ENCODE results near the gene CKLF. TPM values are rescaled to one million over a fixed set of nuclear protein-coding genes. Genes with fewer than 3 reads are reported as not detected.
A peak's percentile ranks its signal among the peaks of the same experiment; 100 is the strongest.

Gene CKLF
- total RNA-seq, 1 experiment from 2014 or later: 21.0 TPM

GRCh38 chr16:66549284-66550131, 2.9 kb upstream of the CKLF start, which contains the start of gene TK2 (continued):
- TF ChIP-seq AR (CRISPR knock-in tag; IDR thresholded peaks at IDR 0.05): no peak
- no peak for TF ChIP-seq MXD4 (CRISPR knock-in tag; IDR thresholded peaks at IDR 0.05; ENCODE audit: borderline replicate concordance)
- TF ChIP-seq NFYB (CRISPR knock-in tag; conservative IDR thresholded peaks at IDR 0.05; ENCODE audit: low read depth): no peak
- no peak for TF ChIP-seq ZNF396 (CRISPR knock-in tag; IDR thresholded peaks at IDR 0.05; ENCODE audit: borderline replicate concordance)
- no peak for TF ChIP-seq CDX4 (CRISPR knock-in tag; IDR thresholded peaks at IDR 0.05; ENCODE audit: borderline replicate concordance)
- no peak for TF ChIP-seq ZSCAN18 (CRISPR knock-in tag; IDR thresholded peaks at IDR 0.05)
- TF ChIP-seq CREB1 (CRISPR knock-in tag; IDR thresholded peaks at IDR 0.05): no peak
- no peak for TF ChIP-seq ZMAT4 (CRISPR knock-in tag; IDR thresholded peaks at IDR 0.05)
- TF ChIP-seq PRRX2 (CRISPR knock-in tag; IDR thresholded peaks at IDR 0.05): no peak
- TF ChIP-seq MAX (CRISPR knock-in tag; IDR thresholded peaks at IDR 0.05): peak; percentile 42; the same call in 1 of the 2 replicates
- TF ChIP-seq ESRRA (CRISPR knock-in tag; IDR thresholded peaks at IDR 0.05; ENCODE audit: borderline replicate concordance): no peak
- TF ChIP-seq E2F1 (CRISPR knock-in tag; IDR thresholded peaks at IDR 0.05): no peak
- no peak for TF ChIP-seq CTCF (IDR thresholded peaks at IDR 0.05)
- no peak for TF ChIP-seq ZNF263 (CRISPR knock-in tag; IDR thresholded peaks at IDR 0.05; ENCODE audit: low read depth)
- peak; percentile 77; the same call in 1 of the 2 replicates for TF ChIP-seq ELF4 (CRISPR knock-in tag; IDR thresholded peaks at IDR 0.05; ENCODE audit: low read depth)
- no peak for TF ChIP-seq ZNF138 (CRISPR knock-in tag; conservative IDR thresholded peaks at IDR 0.05)
- TF ChIP-seq JUN (CRISPR knock-in tag; IDR thresholded peaks at IDR 0.05): no peak
- TF ChIP-seq ZNF423 (CRISPR knock-in tag; IDR thresholded peaks at IDR 0.05): no peak
- TF ChIP-seq TP53 (CRISPR knock-in tag; IDR thresholded peaks at IDR 0.05): 0 out of 2 replicates have a peak, but pooled peaks have one; percentile 66
- TF ChIP-seq ZNF219 (CRISPR knock-in tag; IDR thresholded peaks at IDR 0.05; ENCODE audit: borderline replicate concordance): no peak; the same call in 1 of the 2 replicates
- no peak for TF ChIP-seq SMAD4 (CRISPR knock-in tag; IDR thresholded peaks at IDR 0.05)
- TF ChIP-seq GTF2I (CRISPR knock-in tag; conservative IDR thresholded peaks at IDR 0.05): no peak
- peak; percentile 77 for TF ChIP-seq E2F5 (CRISPR knock-in tag; IDR thresholded peaks at IDR 0.05)
- TF ChIP-seq USF2 (CRISPR knock-in tag; IDR thresholded peaks at IDR 0.05): no peak
- TF ChIP-seq ATF2 (CRISPR knock-in tag; IDR thresholded peaks at IDR 0.05; ENCODE audit: borderline replicate concordance, low read depth): no peak

Data from WTC11 (cell line).